Neural progenitor cell (in vitro differentiated cells): ENCODE results near the gene CES3. TPM values are rescaled to one million over a fixed set of nuclear protein-coding genes. Genes with fewer than 3 reads are reported as not detected.

ENCODE experiments used
- DNase-seq: peaks from one replicate; pipeline ENCODE4 v3.0.0-alpha.2; 2016; ENCODE audit warnings: low spot score
- H2AFZ ChIP-seq: fragments of 200-600 bp; sonication (generic); replicated peaks from 2 replicates; pipeline ENCODE4 v1.6.1; 2016; ENCODE audit warnings: antibody characterized with exemption
- H3F3A ChIP-seq: fragments of 200-600 bp; sonication (generic); 2 replicates; pipeline ENCODE4 v1.6.1; 2016; ENCODE audit warnings: antibody characterized with exemption, low read depth
- H3K27ac ChIP-seq: fragments of 200-600 bp; sonication (generic); 2 replicates; pipeline ENCODE4 v1.5.1; 2016; ENCODE audit warnings: mild to moderate bottlenecking
- H3K27me3 ChIP-seq: fragments of 200-600 bp; sonication (generic); 2 replicates; pipeline ENCODE4 v1.6.1; 2016; ENCODE audit warnings: mild to moderate bottlenecking, moderate library complexity
- H3K36me3 ChIP-seq: fragments of 200-600 bp; sonication (generic); 2 replicates; pipeline ENCODE4 v1.5.1; 2016
- H3K4me1 ChIP-seq: fragments of 200-600 bp; sonication (generic); 2 replicates; pipeline ENCODE4 v1.6.1; 2016; ENCODE audit warnings: mixed run types
- H3K4me2 ChIP-seq: fragments of 200-600 bp; sonication (generic); 2 replicates; pipeline ENCODE4 v1.6.1; 2016
- H3K4me3 ChIP-seq: fragments of 200-600 bp; sonication (generic); 2 replicates; pipeline ENCODE4 v1.5.1; 2016
- H3K79me2 ChIP-seq: fragments of 200-600 bp; sonication (generic); 2 replicates; pipeline ENCODE4 v1.6.1; 2016; ENCODE audit warnings: low read depth
- H3K9ac ChIP-seq: fragments of 200-600 bp; sonication (generic); 2 replicates; pipeline ENCODE4 v1.6.1; 2016
- H3K9me3 ChIP-seq: fragments of 200-600 bp; sonication (generic); 2 replicates; pipeline ENCODE4 v1.5.1; 2016; ENCODE audit warnings: low read depth
- H4K20me1 ChIP-seq: fragments of 200-600 bp; sonication (generic); 2 replicates; pipeline ENCODE4 v1.6.1; 2016; ENCODE audit warnings: low read depth
- H3K27ac Mint-ChIP-seq: 3 replicates; pipeline ENCODE4 v1.8.0; 2021; ENCODE audit warnings: mixed read lengths
- H3K27me3 Mint-ChIP-seq: 2 replicates; pipeline ENCODE4 v1.8.0; 2022; ENCODE audit warnings: low read depth, mild to moderate bottlenecking, inconsistent platforms, moderate library complexity, mixed read lengths; ENCODE audit not compliant: insufficient read depth
- H3K36me3 Mint-ChIP-seq: 3 replicates; pipeline ENCODE4 v1.8.0; 2021; ENCODE audit warnings: mixed read lengths
- H3K4me1 Mint-ChIP-seq: 3 replicates; pipeline ENCODE4 v1.8.0; 2021; ENCODE audit warnings: mixed read lengths
- H3K4me3 Mint-ChIP-seq: 3 replicates; pipeline ENCODE4 v1.8.0; 2021; ENCODE audit warnings: mild to moderate bottlenecking, moderate library complexity, mixed read lengths
- H3K9me3 Mint-ChIP-seq: 3 replicates; pipeline ENCODE4 v1.8.0; 2020; ENCODE audit warnings: mixed read lengths
- CTCF ChIP-seq: fragments of 200-600 bp; sonication (generic); IDR thresholded peaks from 2 replicates; pipeline ENCODE4 v1.5.1; 2017; ENCODE audit warnings: antibody characterized with exemption, mild to moderate bottlenecking
- EZH2 ChIP-seq: fragments of 200-600 bp; sonication (generic); IDR thresholded peaks from 2 replicates; pipeline ENCODE4 v1.6.1; 2017; ENCODE audit warnings: antibody characterized with exemption, mild to moderate bottlenecking, moderate library complexity
- EZH2phosphoT487 ChIP-seq: fragments of 200-600 bp; sonication (generic); IDR thresholded peaks from 2 replicates; pipeline ENCODE4 v1.6.1; 2017; ENCODE audit warnings: antibody characterized with exemption
- total RNA-seq: library from RNA; depleted of rRNA; stranded (reverse); fragments of >200 nt; gene quantifications from 2 replicates; pipeline ENCODE4 v1.2.3, GENCODE V29; 2015; ENCODE audit warnings: low replicate concordance

CES3 gene
- total RNA-seq, 1 donor from 2014 or later = 5.7 TPM

- Histone ChIP-seq H3K4me3 (no peak overlapping the region), H2AFZ (no peak overlapping the region), H3K9ac (no peak overlapping the region), H4K20me1 (peaks cover 5% of the 10 kb centered on the region), H3K9me3 (no peaks in the 10 kb centered on the region), H3K4me2 (no peak overlapping the region), H3F3A (no peaks in the 10 kb centered on the region), H3K4me1 (no peaks in the 10 kb centered on the region), H3K36me3 (no peaks in the 10 kb centered on the region), H3K27ac (no peak overlapping the region), H3K27me3 (peaks cover 56% of the 10 kb centered on the region), H3K79me2 (no peaks in the 10 kb centered on the region)
- Mint-ChIP-seq H3K9me3 (no peaks in the 10 kb centered on the region), H3K27ac (no peak overlapping the region), H3K4me1 (peaks cover 8% of the 10 kb centered on the region), H3K4me3 (no peak overlapping the region), H3K27me3 (peaks cover 11% of the 10 kb centered on the region), H3K36me3 (peaks cover 7% of the 10 kb centered on the region)
- DNase-seq = peak; percentile 72
- TF ChIP-seq CTCF (peak; percentile 82), EZH2phosphoT487 (peak; percentile 48), EZH2 (no peak)
These were observed 13.6 kb upstream of the CES3 start for GRCh38 chr16:66947302-66948065.

GRCh38 chr16:66948134-66948836, 12.8 kb upstream of the CES3 start:
- Histone ChIP-seq H3K9ac (no peak overlapping the region), H3K9me3 (no peaks in the 10 kb centered on the region), H3F3A (peaks cover 2% of the 10 kb centered on the region), H3K27me3 (peaks cover 56% of the 10 kb centered on the region), H3K36me3 (no peaks in the 10 kb centered on the region), H3K27ac (no peak overlapping the region), H3K79me2 (no peaks in the 10 kb centered on the region), H4K20me1 (peaks cover 5% of the 10 kb centered on the region), H2AFZ (no peak overlapping the region), H3K4me3 (no peak overlapping the region), H3K4me2 (no peak overlapping the region), H3K4me1 (no peaks in the 10 kb centered on the region)
- DNase-seq = no peak
- H3K36me3 Mint-ChIP-seq = peaks cover 1% of the 10 kb centered on the region
- no peak overlapping the region for H3K27ac Mint-ChIP-seq
- TF ChIP-seq EZH2 (peak; percentile 81), EZH2phosphoT487 (peak; percentile 63), CTCF (no peak)
- peaks cover 13% of the 10 kb centered on the region for H3K4me1 Mint-ChIP-seq
- H3K27me3 Mint-ChIP-seq = peaks cover 11% of the 10 kb centered on the region
- H3K4me3 Mint-ChIP-seq = no peak overlapping the region
- H3K9me3 Mint-ChIP-seq = no peaks in the 10 kb centered on the region

GRCh38 chr16:66948837-66949225, 12.2 kb upstream of the CES3 start:
- no peaks in the 10 kb centered on the region for H3K9me3 ChIP-seq
- Mint-ChIP-seq H3K36me3 (peaks cover 1% of the 10 kb centered on the region), H3K27ac (no peak overlapping the region), H3K4me1 (peaks cover 13% of the 10 kb centered on the region), H3K27me3 (peaks cover 12% of the 10 kb centered on the region), H3K4me3 (no peak overlapping the region), H3K9me3 (no peaks in the 10 kb centered on the region)
- no peak overlapping the region for H3K9ac ChIP-seq
- no peaks in the 10 kb centered on the region for H3K36me3 ChIP-seq
- no peaks in the 10 kb centered on the region for H3K79me2 ChIP-seq
- no peaks in the 10 kb centered on the region for H3K4me1 ChIP-seq
- peak; percentile 63 for TF ChIP-seq EZH2
- TF ChIP-seq EZH2phosphoT487 = peak; percentile 56
- TF ChIP-seq CTCF = no peak
- H3K4me2 ChIP-seq = no peak overlapping the region
- peaks cover 56% of the 10 kb centered on the region for H3K27me3 ChIP-seq
- peaks cover 5% of the 10 kb centered on the region for H4K20me1 ChIP-seq
- no peak overlapping the region for H3K4me3 ChIP-seq
- H2AFZ ChIP-seq = no peak overlapping the region
- H3K27ac ChIP-seq = no peak overlapping the region
- DNase-seq = no peak
- H3F3A ChIP-seq = peaks cover 5% of the 10 kb centered on the region
